Measurements from ENCODE around the gene OPTC. TPM values are rescaled to one million over a fixed set of nuclear protein-coding genes. Genes with fewer than 3 reads are reported as not detected.

The OPTC gene
- total and polyA plus RNA-seq, 11 donors, result not detected

GRCh38 chr1:203476216-203476814, 17.6 kb upstream of the OPTC start:
- no peak for TF ChIP-seq POLR2A (IDR thresholded peaks at IDR 0.05)
- no peak for TF ChIP-seq CTCF (IDR thresholded peaks at IDR 0.05)
- DNase-seq (no peak), ATAC-seq (no peak)
- 59 to 73% (median 67%) methylated on average over 9 of the region's 9 CpGs for WGBS, 4 donors
- H3K4me3 ChIP-seq, result peak overlapping the region in 11 of 12 donors; percentile 20 to 72 (median 50)
- intact Hi-C loops (cut with DNase I), result loop anchor here in 1 of 10 donors (10.0 kb wide), 1 partner anchor 112 kb away; no protein-coding TSS in a partner anchor
- H3K27me3 ChIP-seq, result no peaks in the 10 kb centered on the region
- no peaks in the 10 kb centered on the region for H3K9me3 ChIP-seq
- H3K27ac ChIP-seq, result peak overlapping the region in 11 of 12 donors; percentile 57 to 89 (median 78)
- peaks cover 0 to 43% (median 13%) of the 10 kb centered on the region in 12 donors for H3K4me1 ChIP-seq
- no peaks in the 10 kb centered on the region for H3K36me3 ChIP-seq

- no peaks in the 10 kb centered on the region for H3K27me3 ChIP-seq
- intact Hi-C loops (cut with DNase I), result loop anchor here in 1 of 10 donors (10.0 kb wide), 1 partner anchor 113 kb away; no protein-coding TSS in a partner anchor
- 75 to 91% (median 87%) methylated on average over 3 of the region's 3 CpGs for WGBS, 4 donors
- DNase-seq (no peak), ATAC-seq (no peak)
- peak overlapping the region in 9 of 12 donors; percentile 36 to 72 (median 51) for H3K4me3 ChIP-seq
- no peaks in the 10 kb centered on the region for H3K36me3 ChIP-seq
- no peak for TF ChIP-seq CTCF (IDR thresholded peaks at IDR 0.05)
- no peak for TF ChIP-seq POLR2A (IDR thresholded peaks at IDR 0.05)
- peaks cover 0 to 39% (median 15%) of the 10 kb centered on the region in 12 donors for H3K4me1 ChIP-seq
- no peaks in the 10 kb centered on the region for H3K9me3 ChIP-seq
- peak overlapping the region in 11 of 12 donors; percentile 5 to 89 (median 78) for H3K27ac ChIP-seq
Measured at GRCh38 chr1:203477748-203478147, 16.2 kb upstream of the OPTC start.

- peak overlapping the region in 11 of 12 donors; percentile 5 to 89 (median 74) for H3K27ac ChIP-seq
- H3K36me3 ChIP-seq, result peaks cover 0 to 1% (median 0%) of the 10 kb centered on the region in 9 donors
- ATAC-seq (no peak), DNase-seq (no peak)
- H3K4me1 ChIP-seq, result peaks cover 0 to 35% (median 15%) of the 10 kb centered on the region in 12 donors
- no peaks in the 10 kb centered on the region for H3K9me3 ChIP-seq
- TF ChIP-seq POLR2A (IDR thresholded peaks at IDR 0.05) (no peak), CTCF (IDR thresholded peaks at IDR 0.05) (no peak)
- peak overlapping the region in 9 of 12 donors; percentile 36 to 72 (median 51) for H3K4me3 ChIP-seq
- H3K27me3 ChIP-seq, result no peaks in the 10 kb centered on the region
- WGBS, 4 donors, result 62 to 88% (median 84%) methylated on average over 3 of the region's 3 CpGs
- intact Hi-C loops (cut with DNase I), result loop anchor here in 1 of 10 donors (10.0 kb wide), 1 partner anchor 113 kb away; no protein-coding TSS in a partner anchor
Measured at GRCh38 chr1:203478231-203478630, 15.7 kb upstream of the OPTC start.

GRCh38 chr1:203478986-203479385, 15.0 kb upstream of the OPTC start:
- peak overlapping the region in 9 of 12 donors; percentile 36 to 72 (median 51) for H3K4me3 ChIP-seq
- DNase-seq (no peak), ATAC-seq (no peak)
- peaks cover 0 to 9% (median 5%) of the 10 kb centered on the region in 9 donors for H3K36me3 ChIP-seq
- H3K27ac ChIP-seq, result peak overlapping the region in 9 of 12 donors; percentile 22 to 89 (median 74)
- no peaks in the 10 kb centered on the region for H3K9me3 ChIP-seq
- peaks cover 0 to 37% (median 15%) of the 10 kb centered on the region in 12 donors for H3K4me1 ChIP-seq
- intact Hi-C loops (cut with DNase I), result loop anchor here in 1 of 10 donors (10.0 kb wide), 1 partner anchor 114 kb away; no protein-coding TSS in a partner anchor
- no peaks in the 10 kb centered on the region for H3K27me3 ChIP-seq
- 81 to 91% (median 82%) methylated on average over 5 of the region's 5 CpGs for WGBS, 4 donors
- TF ChIP-seq POLR2A (IDR thresholded peaks at IDR 0.05) (no peak), CTCF (IDR thresholded peaks at IDR 0.05) (no peak)

Data from heart left ventricle (tissue), 16 donors.